Brain microvascular endothelial cell (primary cell): Measurements from ENCODE around the gene PACRG.

ENCODE experiments used
- DNase-seq: peaks from one replicate; pipeline ENCODE4 v3.0.0-alpha.2; 2020
- H3K27ac ChIP-seq: fragments of 250-450 bp; sonication (Bioruptor Pico); 2 replicates; pipeline ENCODE4 v1.5.1; 2020; ENCODE audit warnings: mild to moderate bottlenecking, moderate library complexity
- H3K27me3 ChIP-seq: fragments of 250-450 bp; sonication (Bioruptor Pico); replicated peaks from 2 replicates; pipeline ENCODE4 v1.5.1; 2020; ENCODE audit warnings: mild to moderate bottlenecking
- H3K36me3 ChIP-seq: fragments of 250-450 bp; sonication (Bioruptor Pico); replicated peaks from 2 replicates; pipeline ENCODE4 v1.5.1; 2020; ENCODE audit warnings: mild to moderate bottlenecking
- H3K4me3 ChIP-seq: 2 replicates; pipeline ENCODE4 v1.5.1; 2011; ENCODE audit warnings: low read depth, mild to moderate bottlenecking, control low read depth, low read length, moderate library complexity
- CTCF ChIP-seq: IDR thresholded peaks from 2 replicates; pipeline ENCODE4 v1.5.1; 2011; ENCODE audit warnings: low read depth, mild to moderate bottlenecking, moderate library complexity, low read length, control low read depth, inconsistent platforms; ENCODE audit errors: missing control alignments
- in situ Hi-C: cut with HindIII; loops from 2 replicates; pipeline ENCODE4 v1.10.0; 2017; ENCODE audit warnings: low sequenced_read_pairs, low pct_ligation_motif_present

The PACRG gene

GRCh38 chr6:163228041-163228440 is 500.3 kb downstream of the PACRG start:
- DNase-seq = no peak
- Histone ChIP-seq H3K27ac (no peak overlapping the region), H3K36me3 (no peaks in the 10 kb centered on the region), H3K4me3 (no peak overlapping the region), H3K27me3 (no peaks in the 10 kb centered on the region)
- no peak for TF ChIP-seq CTCF
- in situ Hi-C loops = no loop called here

GRCh38 chr6:163229050-163229449 is 501.3 kb downstream of the PACRG start:
- DNase-seq = no peak
- H3K27ac ChIP-seq = no peak overlapping the region
- in situ Hi-C loops = no loop called here
- no peak overlapping the region for H3K4me3 ChIP-seq
- no peaks in the 10 kb centered on the region for H3K27me3 ChIP-seq
- no peak for TF ChIP-seq CTCF
- H3K36me3 ChIP-seq = no peaks in the 10 kb centered on the region

- Histone ChIP-seq H3K36me3 (no peaks in the 10 kb centered on the region), H3K27ac (no peak overlapping the region), H3K4me3 (no peak overlapping the region), H3K27me3 (no peaks in the 10 kb centered on the region)
- no peak for DNase-seq
- in situ Hi-C loops = no loop called here
- TF ChIP-seq CTCF = no peak
Measured at GRCh38 chr6:163230901-163231300, 503.1 kb downstream of the PACRG start.

- no peaks in the 10 kb centered on the region for H3K36me3 ChIP-seq
- no peaks in the 10 kb centered on the region for H3K27me3 ChIP-seq
- DNase-seq = no peak
- H3K27ac ChIP-seq = no peak overlapping the region
- TF ChIP-seq CTCF = no peak
- no peak overlapping the region for H3K4me3 ChIP-seq
- in situ Hi-C loops = no loop called here
Measured at GRCh38 chr6:163231356-163232014, 503.7 kb downstream of the PACRG start.

- H3K27ac ChIP-seq = no peak overlapping the region
- H3K36me3 ChIP-seq = no peaks in the 10 kb centered on the region
- H3K27me3 ChIP-seq = no peaks in the 10 kb centered on the region
- no peak for TF ChIP-seq CTCF
- H3K4me3 ChIP-seq = no peak overlapping the region
- in situ Hi-C loops = no loop called here
- DNase-seq = no peak
Measured at GRCh38 chr6:163232015-163232523, 504.3 kb downstream of the PACRG start.

- H3K36me3 ChIP-seq = no peaks in the 10 kb centered on the region
- no peak for DNase-seq
- H3K27ac ChIP-seq = no peak overlapping the region
- H3K4me3 ChIP-seq = no peak overlapping the region
- no peak for TF ChIP-seq CTCF
- in situ Hi-C loops = no loop called here
- no peaks in the 10 kb centered on the region for H3K27me3 ChIP-seq
Measured at GRCh38 chr6:163232649-163233048, 504.9 kb downstream of the PACRG start.
